ENCODE data around the gene EOLA2.
"Not testable (repeated sequence)": the region's sequence is repeated elsewhere in the genome, so short reads cannot be mapped to it uniquely, and the experiment has no call there.

EOLA2 gene

GRCh38 chrX:149940674-149941024 lies 2.4 kb upstream of the EOLA2 start:
- Mint-ChIP-seq H3K27ac (peak overlapping the region; percentile 97), H3K4me1 (ENCODE audit: low read depth) (peaks cover 11% of the 10 kb centered on the region), H3K4me3 (peak overlapping the region; percentile 83)
- not testable (repeated sequence) for H3K27me3 Mint-ChIP-seq; H3K36me3 Mint-ChIP-seq (ENCODE audit: low read depth); DNase-seq; H3K9me3 Mint-ChIP-seq

- peak overlapping the region; percentile 97 for H3K27ac Mint-ChIP-seq
- DNase-seq: peak; percentile 89
- H3K27me3 Mint-ChIP-seq: peaks cover 8% of the 10 kb centered on the region
- no peaks in the 10 kb centered on the region for H3K9me3 Mint-ChIP-seq
- H3K4me1 Mint-ChIP-seq (ENCODE audit: low read depth): peaks cover 11% of the 10 kb centered on the region
- peak overlapping the region; percentile 83 for H3K4me3 Mint-ChIP-seq
- peaks cover 3% of the 10 kb centered on the region for H3K36me3 Mint-ChIP-seq (ENCODE audit: low read depth)
These were observed 1.8 kb upstream of the EOLA2 start for GRCh38 chrX:149939905-149940673.

- H3K27me3 Mint-ChIP-seq: peaks cover 8% of the 10 kb centered on the region
- H3K4me1 Mint-ChIP-seq (ENCODE audit: low read depth): peaks cover 11% of the 10 kb centered on the region
- peak overlapping the region; percentile 97 for H3K27ac Mint-ChIP-seq
- H3K36me3 Mint-ChIP-seq (ENCODE audit: low read depth): peaks cover 4% of the 10 kb centered on the region
- peak overlapping the region; percentile 83 for H3K4me3 Mint-ChIP-seq
- no peak for DNase-seq
- H3K9me3 Mint-ChIP-seq: no peaks in the 10 kb centered on the region
These were observed 1.3 kb upstream of the EOLA2 start for GRCh38 chrX:149939655-149939904.

- peak; percentile 89 for DNase-seq
- H3K9me3 Mint-ChIP-seq: no peaks in the 10 kb centered on the region
- H3K36me3 Mint-ChIP-seq (ENCODE audit: low read depth): peaks cover 9% of the 10 kb centered on the region
- peak overlapping the region; percentile 83 for H3K4me3 Mint-ChIP-seq
- peaks cover 11% of the 10 kb centered on the region for H3K4me1 Mint-ChIP-seq (ENCODE audit: low read depth)
- H3K27ac Mint-ChIP-seq: peak overlapping the region; percentile 57
- peaks cover 4% of the 10 kb centered on the region for H3K27me3 Mint-ChIP-seq
These were observed 777 bp upstream of the EOLA2 start for GRCh38 chrX:149938881-149939654.

GRCh38 chrX:149937871-149938426 lies 342 bp downstream of the EOLA2 start:
- Mint-ChIP-seq H3K4me1 (ENCODE audit: low read depth) (peaks cover 11% of the 10 kb centered on the region), H3K4me3 (peak overlapping the region; percentile 83), H3K36me3 (ENCODE audit: low read depth) (peaks cover 14% of the 10 kb centered on the region), H3K27ac (peak overlapping the region; percentile 97), H3K27me3 (no peaks in the 10 kb centered on the region), H3K9me3 (no peaks in the 10 kb centered on the region)
- DNase-seq: no peak

GRCh38 chrX:149937328-149937727 lies 963 bp downstream of the EOLA2 start:
- H3K9me3 Mint-ChIP-seq, DNase-seq, H3K27me3 Mint-ChIP-seq: not testable (repeated sequence)
- Mint-ChIP-seq H3K36me3 (ENCODE audit: low read depth) (peaks cover 14% of the 10 kb centered on the region), H3K4me3 (peak overlapping the region; percentile 83), H3K27ac (peak overlapping the region; percentile 97), H3K4me1 (ENCODE audit: low read depth) (peaks cover 11% of the 10 kb centered on the region)

- not testable (repeated sequence) for H3K4me1 Mint-ChIP-seq (ENCODE audit: low read depth); H3K27ac Mint-ChIP-seq; H3K4me3 Mint-ChIP-seq; DNase-seq; H3K9me3 Mint-ChIP-seq; H3K27me3 Mint-ChIP-seq
- peaks cover 14% of the 10 kb centered on the region for H3K36me3 Mint-ChIP-seq (ENCODE audit: low read depth)
These were observed 4.7 kb downstream of the EOLA2 start for GRCh38 chrX:149933547-149933946.

- not testable (repeated sequence) for H3K27ac Mint-ChIP-seq; H3K27me3 Mint-ChIP-seq; H3K4me1 Mint-ChIP-seq (ENCODE audit: low read depth); H3K4me3 Mint-ChIP-seq; H3K9me3 Mint-ChIP-seq; DNase-seq
- peaks cover 14% of the 10 kb centered on the region for H3K36me3 Mint-ChIP-seq (ENCODE audit: low read depth)
These were observed 5.3 kb downstream of the EOLA2 start for GRCh38 chrX:149932970-149933369.

GRCh38 chrX:149932150-149932549 lies 6.1 kb downstream of the EOLA2 start:
- not testable (repeated sequence) for H3K27ac Mint-ChIP-seq; H3K9me3 Mint-ChIP-seq; DNase-seq; H3K4me1 Mint-ChIP-seq (ENCODE audit: low read depth); H3K27me3 Mint-ChIP-seq; H3K4me3 Mint-ChIP-seq
- H3K36me3 Mint-ChIP-seq (ENCODE audit: low read depth): peaks cover 14% of the 10 kb centered on the region

GRCh38 chrX:149931355-149931754 lies 6.9 kb downstream of the EOLA2 start:
- H3K4me3 Mint-ChIP-seq; DNase-seq; H3K27ac Mint-ChIP-seq; H3K9me3 Mint-ChIP-seq; H3K27me3 Mint-ChIP-seq; H3K4me1 Mint-ChIP-seq (ENCODE audit: low read depth): not testable (repeated sequence)
- peaks cover 14% of the 10 kb centered on the region for H3K36me3 Mint-ChIP-seq (ENCODE audit: low read depth)

- not testable (repeated sequence) for H3K9me3 Mint-ChIP-seq; H3K27ac Mint-ChIP-seq; H3K27me3 Mint-ChIP-seq; H3K4me3 Mint-ChIP-seq; H3K36me3 Mint-ChIP-seq (ENCODE audit: low read depth); DNase-seq; H3K4me1 Mint-ChIP-seq (ENCODE audit: low read depth)
These were observed 8.9 kb downstream of the EOLA2 start, which contains the start of gene HSFX4 for GRCh38 chrX:149929400-149929799. HSFX4 (plus strand) TSS chrX:149929573; CDS start chrX:149929645, 72 bp downstream.

- not testable (repeated sequence) for H3K27me3 Mint-ChIP-seq; H3K36me3 Mint-ChIP-seq (ENCODE audit: low read depth); H3K4me3 Mint-ChIP-seq; H3K9me3 Mint-ChIP-seq; H3K4me1 Mint-ChIP-seq (ENCODE audit: low read depth); DNase-seq; H3K27ac Mint-ChIP-seq
These were observed 9.7 kb downstream of the EOLA2 start for GRCh38 chrX:149928635-149929034.

GRCh38 chrX:149927964-149928258 lies 10.4 kb downstream of the EOLA2 start:
- not testable (repeated sequence) for H3K9me3 Mint-ChIP-seq; H3K27me3 Mint-ChIP-seq; DNase-seq; H3K27ac Mint-ChIP-seq; H3K4me1 Mint-ChIP-seq (ENCODE audit: low read depth); H3K4me3 Mint-ChIP-seq; H3K36me3 Mint-ChIP-seq (ENCODE audit: low read depth)

GRCh38 chrX:149927245-149927963 lies 10.9 kb downstream of the EOLA2 start:
- H3K27me3 Mint-ChIP-seq; H3K4me3 Mint-ChIP-seq; H3K9me3 Mint-ChIP-seq; H3K27ac Mint-ChIP-seq; H3K36me3 Mint-ChIP-seq (ENCODE audit: low read depth); DNase-seq; H3K4me1 Mint-ChIP-seq (ENCODE audit: low read depth): not testable (repeated sequence)

- not testable (repeated sequence) for H3K4me3 Mint-ChIP-seq; H3K36me3 Mint-ChIP-seq (ENCODE audit: low read depth); H3K9me3 Mint-ChIP-seq; H3K27me3 Mint-ChIP-seq; H3K4me1 Mint-ChIP-seq (ENCODE audit: low read depth); H3K27ac Mint-ChIP-seq; DNase-seq
These were observed 13.9 kb downstream of the EOLA2 start for GRCh38 chrX:149924434-149924833.
